ENCODE measurements around the gene NELL2. TPM values are rescaled to one million over a fixed set of nuclear protein-coding genes. Genes with fewer than 3 reads are reported as not detected.

NELL2 gene
- total and polyA plus RNA-seq, 10 of the 15 experiments (the other 5 are each of a cell fraction or from before 2014, with no cell fraction given): 0.27 to 2.3 (median 0.76) TPM

- TF ChIP-seq ESRRA (IDR thresholded peaks at IDR 0.05; ENCODE audit: low read length) (no peak), BMI1 (IDR thresholded peaks at IDR 0.05; ENCODE audit: borderline replicate concordance) (no peak), CREM (IDR thresholded peaks at IDR 0.05; ENCODE audit: low read depth) (no peak), HSF1 (IDR thresholded peaks at IDR 0.05; ENCODE audit: low read depth, low read length) (no peak), RELB (IDR thresholded peaks at IDR 0.05; ENCODE audit: low read depth) (no peak), SRF (IDR thresholded peaks at IDR 0.05; ENCODE audit: low read depth in 2 of 2, low read length in 2 of 2) (no peak), POLR2AphosphoS5 (IDR thresholded peaks at IDR 0.05; ENCODE audit: low read length) (no peak), NRF1 (conservative IDR thresholded peaks at IDR 0.05; ENCODE audit: low read depth, low read length) (no peak), NR2C1 (IDR thresholded peaks at IDR 0.05) (no peak), TCF7 (IDR thresholded peaks at IDR 0.05; ENCODE audit: borderline replicate concordance) (no peak), CBX5 (IDR thresholded peaks at IDR 0.05; ENCODE audit: low read depth) (no peak), EP300 (IDR thresholded peaks at IDR 0.05; ENCODE audit: borderline replicate concordance in 1 of 2, control insufficient read depth in 1 of 2, low read depth in 2 of 2, low read length in 2 of 2) (no peak), TAF1 (IDR thresholded peaks at IDR 0.05; ENCODE audit: borderline replicate concordance, low read depth, low read length) (no peak), SMARCA5 (IDR thresholded peaks at IDR 0.05) (no peak), SIN3A (IDR thresholded peaks at IDR 0.05; ENCODE audit: low read depth, low read length) (no peak), HDGF (IDR thresholded peaks at IDR 0.05) (no peak), NR2C2 (IDR thresholded peaks at IDR 0.05; ENCODE audit: borderline replicate concordance, control insufficient read depth, insufficient read length, low read depth) (no peak)
These were observed 1.1 kb downstream of the NELL2 start for GRCh38 chr12:44874981-44875416.

More at GRCh38 chr12:44874981-44875416, 1.1 kb downstream of the NELL2 start:
- peak overlapping the region; percentile 76 for H3K4me2 ChIP-seq (ENCODE audit: control insufficient read depth, insufficient read depth)
- DNase-seq (ENCODE audit: low read depth, low spot score): no peak
- H3K79me2 ChIP-seq (ENCODE audit: control insufficient read depth, insufficient read depth, low read length): no peaks in the 10 kb centered on the region
- no peaks in the 10 kb centered on the region for H3K9me3 ChIP-seq (replicated peaks; ENCODE audit: control insufficient read depth, insufficient read depth, low read length)
- no peaks in the 10 kb centered on the region for H3K36me3 ChIP-seq (ENCODE audit: control insufficient read depth in 2 of 2, insufficient read depth in 2 of 2, low read length in 1 of 2)
- intact Hi-C loops (cut with micrococcal nuclease; ENCODE audit: unreplicated experiment): no loop called here
- peak; percentile 36 for ATAC-seq
- H3K4me1 ChIP-seq (ENCODE audit: control insufficient read depth, insufficient read depth, low read length): peaks cover 3% of the 10 kb centered on the region; the same call in 1 of the 2 replicates
- WGBS (ENCODE audit: insufficient coverage, insufficient replicate concordance, low lambda C conversion rate, missing lambda C conversion rate): 10% methylated on average over 12 of the region's 12 CpGs
- ChIA-PET CTCF (interaction anchor here (0.6 kb wide), 1 partner anchor 341 kb away, joined by 3 read pairs; the partner anchor contains the start of gene ANO6), POLR2A (no interaction called here), RAD21 (ENCODE audit: unreplicated experiment) (no interaction called here), SMC1A (ENCODE audit: uncharacterized antibody, unreplicated experiment) (interaction anchor here (1.2 kb wide), 1 partner anchor 123 kb away, joined by 3 read pairs; no protein-coding TSS in a partner anchor)
- H3K4me3 ChIP-seq: no peak overlapping the region; the same call in 1 of the 2 replicates
- H3K27ac ChIP-seq (ENCODE audit: control insufficient read depth, insufficient read depth): no peak overlapping the region
- no peak for FAIRE-seq
- no peak overlapping the region for H2AFZ ChIP-seq (ENCODE audit: control insufficient read depth, low read depth, low read length)
- no peaks in the 10 kb centered on the region for H4K20me1 ChIP-seq (ENCODE audit: control insufficient read depth, insufficient read depth)
- in situ Hi-C loops (cut with MboI): no loop called here
- BruUV-seq (replicated peaks): no TSS peak
- H3K9ac ChIP-seq (ENCODE audit: control insufficient read depth, insufficient read depth, low read length): no peak overlapping the region
- H3K27me3 ChIP-seq (replicated peaks in 1 of 2; ENCODE audit: control insufficient read depth in 2 of 2, insufficient read depth in 2 of 2, low read length in 1 of 2): peaks cover 6 to 23% of the 10 kb centered on the region in 2 experiments
